Epithelial cell of esophagus (primary cell): ENCODE measurements around the gene DMTF1.

Source experiments
- DNase-seq: peaks from one replicate; pipeline ENCODE4 v3.0.0; 2010; ENCODE audit warnings: low read depth
- H3K4me3 ChIP-seq: 2 replicates; pipeline ENCODE4 v1.5.1; 2011; ENCODE audit warnings: mild to moderate bottlenecking, low read length, control low read depth
- TF ChIP-seq, protein P1 (sequence below): IDR thresholded peaks from 2 replicates; pipeline ENCODE4 v1.5.1; 2011; ENCODE audit warnings: low read depth, mild to moderate bottlenecking, low read length, control low read depth, inconsistent platforms; ENCODE audit not compliant: insufficient read depth; ENCODE audit errors: missing control alignments

Gene DMTF1

DNA sequence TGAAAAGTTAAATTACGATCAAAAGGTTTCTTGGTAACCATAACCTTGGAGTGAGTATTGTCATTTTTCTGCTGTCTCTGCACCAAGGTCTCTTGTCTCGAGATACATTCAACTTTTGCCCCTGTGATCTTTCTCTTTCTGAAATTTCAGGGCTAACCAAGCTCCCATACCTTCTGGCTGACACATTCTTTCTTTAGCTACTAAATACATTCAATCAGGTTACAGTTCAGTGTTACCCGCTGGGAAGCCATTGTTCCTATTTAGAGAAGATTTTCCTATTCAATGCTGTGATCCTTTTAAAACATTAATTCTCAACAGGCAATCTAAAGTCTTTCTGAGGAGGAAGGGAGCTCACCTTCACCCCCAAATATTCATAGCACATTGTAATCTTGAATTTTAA is 22.9 kb upstream of the DMTF1 start:
- TF ChIP-seq, protein P1, sequence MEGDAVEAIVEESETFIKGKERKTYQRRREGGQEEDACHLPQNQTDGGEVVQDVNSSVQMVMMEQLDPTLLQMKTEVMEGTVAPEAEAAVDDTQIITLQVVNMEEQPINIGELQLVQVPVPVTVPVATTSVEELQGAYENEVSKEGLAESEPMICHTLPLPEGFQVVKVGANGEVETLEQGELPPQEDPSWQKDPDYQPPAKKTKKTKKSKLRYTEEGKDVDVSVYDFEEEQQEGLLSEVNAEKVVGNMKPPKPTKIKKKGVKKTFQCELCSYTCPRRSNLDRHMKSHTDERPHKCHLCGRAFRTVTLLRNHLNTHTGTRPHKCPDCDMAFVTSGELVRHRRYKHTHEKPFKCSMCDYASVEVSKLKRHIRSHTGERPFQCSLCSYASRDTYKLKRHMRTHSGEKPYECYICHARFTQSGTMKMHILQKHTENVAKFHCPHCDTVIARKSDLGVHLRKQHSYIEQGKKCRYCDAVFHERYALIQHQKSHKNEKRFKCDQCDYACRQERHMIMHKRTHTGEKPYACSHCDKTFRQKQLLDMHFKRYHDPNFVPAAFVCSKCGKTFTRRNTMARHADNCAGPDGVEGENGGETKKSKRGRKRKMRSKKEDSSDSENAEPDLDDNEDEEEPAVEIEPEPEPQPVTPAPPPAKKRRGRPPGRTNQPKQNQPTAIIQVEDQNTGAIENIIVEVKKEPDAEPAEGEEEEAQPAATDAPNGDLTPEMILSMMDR, result no peak
- no peak overlapping the region for H3K4me3 ChIP-seq
- DNase-seq, result no peak

DNA sequence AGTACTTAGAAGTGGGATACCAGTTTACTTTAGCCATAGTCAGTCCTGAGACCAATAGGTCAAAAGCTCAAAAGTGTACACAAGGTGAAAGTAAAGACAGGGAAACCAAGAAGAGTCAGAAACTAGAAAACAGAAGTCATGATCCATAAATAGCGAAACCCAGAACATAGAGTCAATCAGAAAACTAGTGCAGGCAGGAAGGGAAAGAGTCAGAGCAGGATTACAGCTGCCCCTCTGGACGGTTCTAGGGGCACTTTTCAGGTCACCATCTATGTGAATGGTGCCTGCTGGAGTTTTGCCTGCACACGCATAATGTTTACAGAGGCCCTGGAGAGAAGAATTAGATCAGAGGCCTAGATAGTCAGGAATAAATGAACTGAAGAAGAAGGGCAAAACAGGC is 22.4 kb upstream of the DMTF1 start:
- TF ChIP-seq, protein P1, result no peak
- H3K4me3 ChIP-seq, result no peak overlapping the region
- DNase-seq, result no peak

DNA sequence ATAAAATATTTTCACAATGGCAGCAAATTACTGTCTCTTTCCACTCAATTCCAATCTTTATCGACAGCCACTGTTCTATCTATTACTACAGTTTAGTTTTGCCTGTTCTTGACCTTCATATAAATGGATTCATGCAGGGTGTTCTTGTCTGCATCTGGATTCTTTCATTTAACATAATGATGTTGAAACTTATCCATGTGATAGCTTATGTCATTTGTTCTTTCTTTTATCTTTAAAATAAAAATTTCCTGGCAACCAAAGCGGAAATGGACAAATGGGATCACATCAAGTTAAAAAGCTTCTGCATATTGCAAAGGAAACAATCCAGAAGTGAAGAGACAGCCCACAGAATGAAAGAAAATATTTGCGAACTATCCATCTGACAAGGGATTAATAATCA is 20.5 kb upstream of the DMTF1 start:
- TF ChIP-seq, protein P1, result no peak
- no peak overlapping the region for H3K4me3 ChIP-seq
- no peak for DNase-seq

DNA sequence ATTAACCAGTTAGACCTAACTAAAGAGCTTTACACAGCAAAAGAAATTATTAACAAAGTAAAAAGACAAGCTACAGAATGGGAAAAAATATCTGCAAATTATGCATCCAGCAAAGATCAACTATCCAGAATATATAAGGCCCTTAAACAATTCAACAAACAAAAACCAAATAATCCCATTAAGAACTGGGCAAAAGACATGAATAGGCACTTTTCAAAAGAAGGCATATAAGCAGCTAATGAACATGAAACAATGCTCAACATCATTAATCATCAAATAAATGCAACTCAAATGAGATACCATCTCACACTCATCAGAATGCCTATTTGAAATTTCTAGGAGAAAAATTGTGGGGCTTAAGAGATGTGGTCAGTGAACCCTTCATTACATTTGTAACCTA is 15.0 kb upstream of the DMTF1 start:
- DNase-seq, result no peak
- TF ChIP-seq, protein P1, result no peak
- no peak overlapping the region for H3K4me3 ChIP-seq

DNA sequence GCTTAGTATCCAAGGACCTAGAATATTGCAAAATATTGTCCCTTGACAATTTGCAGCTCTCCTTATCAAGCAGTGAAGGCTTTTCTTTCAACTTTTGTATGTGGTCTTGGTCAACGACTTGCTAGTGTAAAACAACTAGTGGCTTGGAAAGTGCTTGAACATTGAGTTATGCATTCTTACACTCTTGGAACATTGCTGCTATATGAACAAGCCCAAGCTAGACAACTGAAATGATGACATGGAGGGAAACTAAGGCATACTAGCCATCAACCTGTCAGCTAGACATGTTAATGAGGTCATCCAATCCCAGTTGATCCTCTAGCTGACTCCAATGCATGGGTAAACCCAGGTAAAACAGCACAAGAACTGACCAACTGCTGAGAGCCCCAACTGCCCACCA is 12.7 kb upstream of the DMTF1 start:
- H3K4me3 ChIP-seq, result no peak overlapping the region
- TF ChIP-seq, protein P1, result no peak
- DNase-seq, result no peak

DNA sequence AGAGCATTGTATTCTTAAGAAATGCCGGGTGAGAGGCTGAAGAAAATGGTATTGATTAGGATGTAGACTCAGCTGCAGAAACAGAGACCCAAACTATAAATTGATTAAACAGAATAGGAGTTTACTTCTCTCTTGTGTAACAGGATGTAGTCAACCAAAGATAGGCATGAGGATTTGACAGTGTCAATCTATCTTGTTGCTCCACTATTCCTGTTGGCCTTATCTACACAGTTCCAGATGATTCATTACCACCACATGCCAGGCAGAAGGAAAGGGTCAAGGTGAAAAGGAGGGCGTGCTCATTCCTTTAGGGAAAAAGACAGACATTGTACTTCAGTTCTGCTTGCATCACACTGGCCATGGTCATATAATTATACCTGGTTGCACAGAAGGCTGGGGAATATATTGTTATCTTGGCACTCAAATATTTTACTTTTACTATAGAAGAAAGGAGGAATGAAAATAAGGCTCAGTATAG is 11.9 kb upstream of the DMTF1 start:
- TF ChIP-seq, protein P1, result no peak
- no peak overlapping the region for H3K4me3 ChIP-seq
- peak; percentile 13 for DNase-seq

DNA sequence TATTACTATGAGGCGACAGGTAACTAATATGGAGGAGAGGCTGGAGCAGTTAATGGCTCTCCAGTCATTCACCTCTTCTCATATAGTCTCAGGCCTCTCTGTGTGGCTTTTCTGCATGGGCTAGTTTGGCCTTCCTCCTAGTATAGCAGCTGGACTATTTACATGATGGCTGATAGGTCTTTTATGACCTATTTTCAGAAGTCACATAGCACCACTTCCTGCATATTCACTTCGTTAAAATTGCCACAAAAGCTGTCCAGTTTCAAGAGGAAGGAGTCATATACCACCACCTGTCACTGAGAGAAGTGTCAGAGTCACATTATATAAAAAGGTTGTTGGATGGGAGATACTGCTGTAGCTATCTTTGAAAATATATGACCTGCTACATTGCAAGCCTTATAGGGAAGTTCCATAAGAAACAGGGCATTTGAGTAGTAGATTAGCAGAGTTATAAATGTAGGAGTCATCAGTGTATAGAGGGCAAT is 8.0 kb upstream of the DMTF1 start:
- H3K4me3 ChIP-seq, result no peak overlapping the region
- DNase-seq, result no peak
- TF ChIP-seq, protein P1, result no peak
